Bronchial epithelial cell (primary cell): ENCODE results near the gene L2HGDH. TPM values are rescaled to one million over a fixed set of nuclear protein-coding genes. Genes with fewer than 3 reads are reported as not detected.

ENCODE experiments used
- DNase-seq: peaks from one replicate; pipeline ENCODE4 v3.0.0-alpha.2; 2010; ENCODE audit warnings: low read depth
- FAIRE-seq: peaks from 2 replicates; lab custom pipeline; 2011; peaks lifted over from hg19 to GRCh38; lab: Jason Lieb, UNC
- H3K27me3 ChIP-seq: 2 replicates; pipeline ENCODE4 v1.5.1; 2011; ENCODE audit warnings: low read length; ENCODE audit not compliant: control insufficient read depth, insufficient read depth
- H3K36me3 ChIP-seq: 2 replicates; pipeline ENCODE4 v1.5.1; 2011; ENCODE audit warnings: low read length; ENCODE audit not compliant: control insufficient read depth, insufficient read depth
- H3K4me3 ChIP-seq: 2 replicates; pipeline ENCODE4 v1.5.1; 2011; ENCODE audit warnings: mild to moderate bottlenecking, low read depth, low read length, control low read depth
- total RNA-seq: library from RNA; depleted of rRNA; stranded (reverse); fragments of >200 nt; gene quantifications from 2 replicates; pipeline ENCODE4 v1.2.1, GENCODE V29; 2014
- TF ChIP-seq, protein P1 (sequence below): IDR thresholded peaks from 2 replicates; pipeline ENCODE4 v1.5.1; 2011; ENCODE audit warnings: mild to moderate bottlenecking, moderate library complexity, low read length, control low read depth, inconsistent platforms; ENCODE audit not compliant: insufficient read depth, severe bottlenecking

The L2HGDH gene
- total RNA-seq, 1 donor from 2014 or later = 6.6 TPM

DNA sequence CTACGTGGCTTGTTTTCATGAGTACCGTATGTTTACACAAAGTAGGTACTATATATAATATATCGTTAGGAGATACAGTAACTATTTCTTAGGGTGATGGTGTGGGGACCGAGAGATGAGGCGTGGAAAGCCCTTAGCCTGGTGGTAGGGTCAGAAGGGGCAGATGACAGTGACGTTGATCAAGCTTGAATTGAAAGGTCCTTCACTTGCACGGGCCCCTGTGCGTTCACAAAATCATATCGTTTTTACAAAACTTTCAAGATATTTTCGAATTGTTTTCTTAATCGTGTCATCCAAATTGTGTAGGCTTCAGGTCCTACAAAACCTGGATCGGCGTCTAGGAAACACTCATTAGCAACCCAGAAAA, 79.8 kb downstream of the L2HGDH start:
- no peaks in the 10 kb centered on the region for H3K27me3 ChIP-seq
- TF ChIP-seq, protein P1, sequence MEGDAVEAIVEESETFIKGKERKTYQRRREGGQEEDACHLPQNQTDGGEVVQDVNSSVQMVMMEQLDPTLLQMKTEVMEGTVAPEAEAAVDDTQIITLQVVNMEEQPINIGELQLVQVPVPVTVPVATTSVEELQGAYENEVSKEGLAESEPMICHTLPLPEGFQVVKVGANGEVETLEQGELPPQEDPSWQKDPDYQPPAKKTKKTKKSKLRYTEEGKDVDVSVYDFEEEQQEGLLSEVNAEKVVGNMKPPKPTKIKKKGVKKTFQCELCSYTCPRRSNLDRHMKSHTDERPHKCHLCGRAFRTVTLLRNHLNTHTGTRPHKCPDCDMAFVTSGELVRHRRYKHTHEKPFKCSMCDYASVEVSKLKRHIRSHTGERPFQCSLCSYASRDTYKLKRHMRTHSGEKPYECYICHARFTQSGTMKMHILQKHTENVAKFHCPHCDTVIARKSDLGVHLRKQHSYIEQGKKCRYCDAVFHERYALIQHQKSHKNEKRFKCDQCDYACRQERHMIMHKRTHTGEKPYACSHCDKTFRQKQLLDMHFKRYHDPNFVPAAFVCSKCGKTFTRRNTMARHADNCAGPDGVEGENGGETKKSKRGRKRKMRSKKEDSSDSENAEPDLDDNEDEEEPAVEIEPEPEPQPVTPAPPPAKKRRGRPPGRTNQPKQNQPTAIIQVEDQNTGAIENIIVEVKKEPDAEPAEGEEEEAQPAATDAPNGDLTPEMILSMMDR = no peak
- FAIRE-seq (no peak), DNase-seq (no peak)
- H3K36me3 ChIP-seq = no peaks in the 10 kb centered on the region
- peak overlapping the region; percentile 86 for H3K4me3 ChIP-seq

DNA sequence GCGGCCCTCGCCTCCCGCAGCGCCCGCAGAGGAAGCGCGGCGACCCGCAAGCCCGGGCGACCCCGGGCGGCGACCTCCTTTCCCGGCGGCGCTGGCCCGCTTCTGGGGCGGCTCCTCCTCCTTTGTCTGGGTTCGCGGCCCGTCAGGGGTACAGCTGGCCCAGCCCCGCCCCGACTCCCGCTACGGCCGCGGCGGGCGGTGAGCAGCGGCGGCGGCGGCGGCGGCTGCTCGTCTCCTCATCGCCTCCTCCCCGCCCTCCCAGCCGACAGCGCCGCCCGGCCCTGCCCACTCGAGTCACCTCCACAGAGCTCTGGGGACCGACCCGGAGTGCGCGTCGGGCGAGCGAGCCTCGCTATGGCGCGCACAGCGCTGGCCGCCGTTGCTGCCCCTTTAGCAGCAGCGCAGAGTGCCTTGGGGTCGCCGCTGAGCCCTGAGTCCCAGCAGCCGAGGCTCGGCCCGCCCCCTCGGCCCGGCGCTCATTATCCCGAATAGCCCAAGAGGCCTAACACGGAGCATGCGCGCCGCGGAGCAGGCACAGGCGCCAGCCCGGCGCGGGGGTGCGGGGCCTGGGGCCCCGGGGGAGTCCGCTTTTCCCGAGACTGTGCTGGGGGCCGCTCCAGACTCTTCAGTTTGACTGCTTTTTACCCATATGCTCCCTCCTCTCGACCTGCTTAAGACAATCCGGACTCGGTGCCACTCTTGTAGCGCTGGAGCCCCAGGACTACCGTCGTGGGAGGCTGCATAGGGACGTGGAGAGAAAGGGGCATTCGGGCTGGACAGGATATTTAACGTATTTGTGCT, 80.4 kb downstream of the L2HGDH start, which contains the start of gene SOS2:
Gene SOS2 (minus strand): TSS at position 104 of the 801 bp plus-strand sequence. CDS start 295 bp downstream, outside the sequence.
- TF ChIP-seq, protein P1 = no peak
- peak within 1 kb of the TSS; percentile 86 for H3K4me3 ChIP-seq
- peak; percentile 61 for DNase-seq
- H3K36me3 ChIP-seq = no peaks in the 10 kb centered on the region
- no peak for FAIRE-seq
- no peaks in the 10 kb centered on the region for H3K27me3 ChIP-seq

DNA sequence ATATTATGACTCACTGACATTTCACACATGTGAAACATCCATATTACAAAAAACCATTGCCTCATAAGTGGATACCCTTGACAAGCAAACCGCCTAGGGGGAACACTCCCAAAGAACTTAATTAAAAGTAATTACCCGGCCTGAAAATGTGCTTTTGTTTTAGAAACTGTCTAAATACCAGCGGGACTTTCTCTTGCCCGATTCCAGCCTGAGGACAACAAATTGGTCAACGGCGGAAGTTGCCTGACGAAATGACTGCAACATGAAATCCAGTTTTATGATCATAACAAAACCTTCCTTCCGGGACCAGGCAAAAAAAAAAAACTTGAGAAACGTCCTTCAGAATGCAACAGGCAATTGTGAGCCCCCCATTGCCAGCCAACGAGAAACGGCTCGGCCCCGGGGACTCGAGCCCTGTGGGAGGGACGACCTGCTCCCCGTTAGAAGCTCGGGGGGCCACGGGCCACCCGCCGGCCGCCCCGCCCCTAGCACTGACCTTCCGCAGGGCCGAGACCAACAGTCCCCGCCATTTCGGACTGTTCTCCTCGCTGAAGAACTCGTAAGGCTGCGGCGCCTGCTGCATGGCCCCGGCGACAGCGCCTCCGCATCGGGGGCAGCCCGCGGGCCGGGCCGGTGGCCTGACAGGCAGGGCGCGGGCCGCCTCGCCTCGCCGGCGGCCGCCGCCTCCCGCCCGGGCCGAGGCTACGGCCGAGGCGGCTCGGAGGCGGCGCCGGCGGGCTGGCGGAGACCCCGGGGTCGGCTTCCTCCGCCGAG, 81.1 kb downstream of the L2HGDH start:
- FAIRE-seq (no peak), DNase-seq (peak; percentile 92)

DNA sequence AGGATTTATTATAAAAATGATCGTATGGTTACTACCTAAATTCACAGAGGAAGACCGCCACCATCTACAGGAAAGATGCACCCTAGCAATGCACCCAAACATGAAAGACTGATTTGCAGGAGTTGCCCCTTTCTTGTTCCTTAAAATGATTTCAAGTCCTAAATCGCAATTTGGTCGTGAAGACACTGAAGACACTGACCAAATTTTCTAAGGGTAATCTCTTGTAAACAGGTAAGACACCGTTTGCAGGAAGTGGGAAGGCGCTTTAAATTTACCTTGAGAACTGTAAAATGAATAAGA, 81.7 kb downstream of the L2HGDH start:
- peak overlapping the region; percentile 86 for H3K4me3 ChIP-seq

More for the DNA sequence above, 81.1 kb downstream of the L2HGDH start:
- Histone ChIP-seq H3K4me3 (peak overlapping the region; percentile 86), H3K27me3 (no peaks in the 10 kb centered on the region), H3K36me3 (no peaks in the 10 kb centered on the region)
- TF ChIP-seq, protein P1 = no peak

DNA sequence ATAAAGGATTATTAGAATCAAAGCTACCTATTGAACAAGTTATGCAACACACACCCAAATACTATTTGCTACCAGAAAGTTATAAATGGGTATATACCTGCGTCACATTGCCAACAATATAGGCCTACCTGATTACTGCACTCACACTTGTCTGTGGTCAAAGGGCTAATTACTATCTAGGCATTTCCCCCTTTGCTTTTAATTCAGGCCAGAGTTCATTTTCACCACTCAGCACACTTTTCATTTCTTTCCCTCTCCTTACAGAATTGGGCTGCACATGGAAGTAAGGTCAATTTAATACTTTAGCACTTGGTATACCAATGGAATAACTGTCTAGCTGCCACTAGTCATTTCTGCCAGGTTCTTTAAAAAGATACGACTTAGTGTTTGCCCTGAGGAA, 82.3 kb downstream of the L2HGDH start:
- TF ChIP-seq, protein P1 = no peak
- no peak for FAIRE-seq
- DNase-seq = no peak
- Histone ChIP-seq H3K4me3 (peak overlapping the region; percentile 86), H3K27me3 (no peaks in the 10 kb centered on the region), H3K36me3 (no peaks in the 10 kb centered on the region)

More for the DNA sequence above, 81.7 kb downstream of the L2HGDH start:
- DNase-seq = no peak
- TF ChIP-seq, protein P1 = no peak
- Histone ChIP-seq H3K36me3 (no peaks in the 10 kb centered on the region), H3K27me3 (no peaks in the 10 kb centered on the region)
- no peak for FAIRE-seq
